Right lobe of liver (tissue), 6 donors: Measurements from ENCODE around the gene CIRBP. TPM values are rescaled to one million over a fixed set of nuclear protein-coding genes. Genes with fewer than 3 reads are reported as not detected.

ENCODE experiments used
- ATAC-seq, 4 donors: fragments of 200-7000 bp; cut with Tn5 transposase; one replicate each; pipeline ENCODE4 v1.9.1; 2020; ENCODE audit warnings: mild to moderate bottlenecking in 4 of 4, moderate library complexity in 4 of 4
- DNase-seq, 3 donors: peaks; one replicate each; pipeline ENCODE4 v3.0.0-alpha.2; 2020
- H3K27ac ChIP-seq, 3 donors: fragments of 200-600 bp; one replicate each; pipeline ENCODE4 v1.8.0; 2022
- H3K27me3 ChIP-seq, 2 donors: fragments of 200-600 bp; one replicate each; pipeline ENCODE4 v1.8.0; 2022
- H3K36me3 ChIP-seq, 4 donors: fragments of 200-600 bp; sonication (generic) in 1 of 4; one replicate each; pipeline versions ENCODE4 v1.5.1 to v1.8.0; 2017 to 2022; ENCODE audit warnings: control low read depth in 1 of 4
- H3K4me1 ChIP-seq, 4 donors: fragments of 200-600 bp; sonication (generic) in 1 of 4; one replicate each; pipeline versions ENCODE4 v1.5.1 to v1.8.0; 2017 to 2022; ENCODE audit warnings: control low read depth in 1 of 4
- H3K4me3 ChIP-seq, 3 donors: fragments of 200-600 bp; one replicate each; pipeline ENCODE4 v1.8.0; 2022
- H3K9me3 ChIP-seq, 4 donors: fragments of 200-600 bp; sonication (generic) in 1 of 4; one replicate each; pipeline versions ENCODE4 v1.5.1 to v1.8.0; 2017 to 2022; ENCODE audit warnings: control low read depth in 1 of 4
- CTCF ChIP-seq, 4 donors: fragments of 200-600 bp in 3 of 4; fragments of 450-650 bp in 1 of 4; IDR thresholded peaks; one replicate each; pipeline versions ENCODE4 v1.5.1 to v1.8.0; 2016 to 2022; ENCODE audit warnings: antibody characterized with exemption in 4 of 4, mild to moderate bottlenecking in 2 of 4
- POLR2A ChIP-seq: fragments of 450-650 bp; IDR thresholded peaks from one replicate; pipeline ENCODE4 v1.6.1; 2017; ENCODE audit warnings: antibody characterized with exemption, mild to moderate bottlenecking
- WGBS: methylation state at CpG from one replicate; pipeline ENCODE4 v1.1.6; 2018; ENCODE audit warnings: low coverage, low lambda C conversion rate; ENCODE audit not compliant: insufficient coverage; ENCODE audit errors: missing lambda C conversion rate; 5-methylcytosine and 5-hydroxymethylcytosine counted together
- intact Hi-C, 2 donors: fragments of 100-400 bp; cut with DNase I; formaldehyde crosslinking; loops; one replicate each; pipeline versions ENCODE4 v1.11.2 to v1.14.1; 2022
- total RNA-seq, 6 experiments: library from RNA; depleted of rRNA in 2 of 6; stranded (reverse); fragments of >200 nt in 2 of 6; fragmentation: NEBNext Ultra II Directional in 3 of 6; extraction: Animal tissue kit (Norgen Biotek cat#: 25700) in 3 of 6; gene quantifications; one replicate each; pipeline versions ENCODE4 v1.1.0 to v1.2.4, GENCODE V29; 2016 to 2023
- donor health status: DM: no; HTN: yes; CAD: no.
- donor health status: DM: no; HTN: no; CAD: no.
- donor health status: DM: no; HTN: no; CAD: no.
- donor health status: DM: no; HTN: yes; CAD: no.
- donor health status: DM: no; HTN: yes; CAD: no.

The CIRBP gene
- total RNA-seq, 6 experiments from 2014 or later, result 69.2 to 111 (median 89.5) TPM

- no peaks in the 10 kb centered on the region for H3K27me3 ChIP-seq
- ATAC-seq, result no peak
- DNase-seq, result no peak
- intact Hi-C loops, result no loop called here
- peaks cover 0 to 20% (median 8%) of the 10 kb centered on the region in 4 donors for H3K36me3 ChIP-seq
- H3K9me3 ChIP-seq, result no peaks in the 10 kb centered on the region
- H3K27ac ChIP-seq, result no peak overlapping the region
- H3K4me1 ChIP-seq, result no peaks in the 10 kb centered on the region
- 90% methylated on average over 8 of the region's 56 CpGs for WGBS
- TF ChIP-seq POLR2A (no peak), CTCF (IDR thresholded peaks at IDR 0.05) (no peak)
- H3K4me3 ChIP-seq, result no peak overlapping the region
Measured at GRCh38 chr19:1227304-1228054, 41.7 kb upstream of the CIRBP start.

GRCh38 chr19:1228161-1228957 is 40.8 kb upstream of the CIRBP start:
- H3K4me3 ChIP-seq, result no peak overlapping the region
- 96% methylated on average over 40 of the region's 100 CpGs for WGBS
- DNase-seq, result no peak
- H3K9me3 ChIP-seq, result no peaks in the 10 kb centered on the region
- H3K36me3 ChIP-seq, result peaks cover 0 to 11% (median 3%) of the 10 kb centered on the region in 4 donors
- no peak for ATAC-seq
- no peaks in the 10 kb centered on the region for H3K4me1 ChIP-seq
- no peak for TF ChIP-seq CTCF (IDR thresholded peaks at IDR 0.05)
- TF ChIP-seq POLR2A, result no peak
- intact Hi-C loops, result no loop called here
- H3K27ac ChIP-seq, result no peak overlapping the region
- no peaks in the 10 kb centered on the region for H3K27me3 ChIP-seq

GRCh38 chr19:1229056-1229923 is 39.8 kb upstream of the CIRBP start:
- H3K27me3 ChIP-seq, result no peaks in the 10 kb centered on the region
- no peak overlapping the region for H3K27ac ChIP-seq
- TF ChIP-seq POLR2A (no peak), CTCF (IDR thresholded peaks at IDR 0.05) (no peak)
- DNase-seq (no peak), ATAC-seq (no peak)
- H3K9me3 ChIP-seq, result no peaks in the 10 kb centered on the region
- H3K4me3 ChIP-seq, result no peak overlapping the region
- intact Hi-C loops, result no loop called here
- 97% methylated on average over 42 of the region's 158 CpGs for WGBS
- peaks cover 0 to 6% (median under 1%) of the 10 kb centered on the region in 4 donors for H3K36me3 ChIP-seq
- no peaks in the 10 kb centered on the region for H3K4me1 ChIP-seq

GRCh38 chr19:1229924-1230782 is 39.0 kb upstream of the CIRBP start:
- WGBS, result 62% methylated on average over 4 of the region's 61 CpGs
- DNase-seq, result no peak
- intact Hi-C loops, result no loop called here
- H3K9me3 ChIP-seq, result no peaks in the 10 kb centered on the region
- TF ChIP-seq POLR2A (no peak), CTCF (IDR thresholded peaks at IDR 0.05) (no peak)
- H3K4me3 ChIP-seq, result no peak overlapping the region
- H3K4me1 ChIP-seq, result no peaks in the 10 kb centered on the region
- peaks cover 0 to 6% (median under 1%) of the 10 kb centered on the region in 4 donors for H3K36me3 ChIP-seq
- ATAC-seq, result no peak
- no peak overlapping the region for H3K27ac ChIP-seq
- H3K27me3 ChIP-seq, result no peaks in the 10 kb centered on the region
